Measurements from ENCODE around the gene ADD2.

ADD2 gene

GRCh38 chr2:70674636-70675430, 93.2 kb downstream of the ADD2 start:
- no peak overlapping the region for H3K27ac ChIP-seq
- no peak overlapping the region for H3K4me2 ChIP-seq
- H3K36me3 ChIP-seq: peaks cover 85 to 100% (median 96%) of the 10 kb centered on the region in 11 experiments
- no peaks in the 10 kb centered on the region; a peak in 1 of 22 replicates for H4K20me1 ChIP-seq
- no peak for TF ChIP-seq Cebpa-rat (IDR thresholded peaks at IDR 0.05)
- H3K4me3 ChIP-seq: no peak overlapping the region
- no peak overlapping the region for H3K9ac ChIP-seq
- H3K4me1 ChIP-seq: no peaks in the 10 kb centered on the region
- no peaks in the 10 kb centered on the region for H3K27me3 ChIP-seq
- no peaks in the 10 kb centered on the region for H3K9me3 ChIP-seq (replicated peaks in 1 of 11)

GRCh38 chr2:70673041-70673647, 94.9 kb downstream of the ADD2 start:
- TF ChIP-seq Cebpa-rat (IDR thresholded peaks at IDR 0.05): no peak
- Histone ChIP-seq H3K27me3 (no peaks in the 10 kb centered on the region), H4K20me1 (no peaks in the 10 kb centered on the region; a peak in 1 of 22 replicates), H3K4me2 (no peak overlapping the region), H3K36me3 (peaks cover 83 to 100% (median 99%) of the 10 kb centered on the region in 11 experiments), H3K27ac (no peak overlapping the region), H3K9ac (no peak overlapping the region), H3K4me3 (no peak overlapping the region), H3K4me1 (no peaks in the 10 kb centered on the region), H3K9me3 (replicated peaks in 1 of 11) (no peaks in the 10 kb centered on the region)

- no peak for TF ChIP-seq Cebpa-rat (IDR thresholded peaks at IDR 0.05)
Observed at GRCh38 chr2:70671092-70671675, 96.8 kb downstream of the ADD2 start.

GRCh38 chr2:70670626-70671025, 97.4 kb downstream of the ADD2 start:
- Histone ChIP-seq H3K4me3 (no peak overlapping the region), H3K4me2 (no peak overlapping the region), H3K27me3 (no peaks in the 10 kb centered on the region), H3K9me3 (replicated peaks in 1 of 11) (no peaks in the 10 kb centered on the region), H3K4me1 (no peaks in the 10 kb centered on the region), H3K9ac (no peak overlapping the region), H3K27ac (no peak overlapping the region), H4K20me1 (no peaks in the 10 kb centered on the region; a peak in 1 of 22 replicates), H3K36me3 (peaks cover 73 to 98% (median 96%) of the 10 kb centered on the region in 11 experiments)
- TF ChIP-seq Cebpa-rat (IDR thresholded peaks at IDR 0.05): no peak

More at GRCh38 chr2:70671092-70671675, 96.8 kb downstream of the ADD2 start:
- Histone ChIP-seq H3K4me1 (no peaks in the 10 kb centered on the region), H3K9me3 (replicated peaks in 1 of 11) (no peaks in the 10 kb centered on the region), H3K9ac (no peak overlapping the region), H3K36me3 (peaks cover 77 to 100% (median 98%) of the 10 kb centered on the region in 11 experiments), H3K4me2 (no peak overlapping the region), H3K27ac (no peak overlapping the region), H3K27me3 (no peaks in the 10 kb centered on the region), H3K4me3 (no peak overlapping the region), H4K20me1 (no peaks in the 10 kb centered on the region; a peak in 1 of 22 replicates)

GRCh38 chr2:70670202-70670601, 97.8 kb downstream of the ADD2 start:
- Histone ChIP-seq H3K36me3 (peaks cover 69 to 98% (median 96%) of the 10 kb centered on the region in 11 experiments), H3K9me3 (replicated peaks in 1 of 11) (no peaks in the 10 kb centered on the region), H3K9ac (no peak overlapping the region), H3K4me2 (no peak overlapping the region), H3K4me3 (no peak overlapping the region), H4K20me1 (no peaks in the 10 kb centered on the region; a peak in 1 of 22 replicates), H3K27me3 (no peaks in the 10 kb centered on the region), H3K27ac (no peak overlapping the region), H3K4me1 (no peaks in the 10 kb centered on the region)
- TF ChIP-seq Cebpa-rat (IDR thresholded peaks at IDR 0.05): no peak

GRCh38 chr2:70668911-70669310, 99.1 kb downstream of the ADD2 start:
- no peaks in the 10 kb centered on the region for H3K27me3 ChIP-seq
- no peak for TF ChIP-seq Cebpa-rat (IDR thresholded peaks at IDR 0.05)
- H3K4me1 ChIP-seq: no peaks in the 10 kb centered on the region
- no peaks in the 10 kb centered on the region; a peak in 1 of 22 replicates for H4K20me1 ChIP-seq
- no peaks in the 10 kb centered on the region for H3K9me3 ChIP-seq (replicated peaks in 1 of 11)
- H3K4me3 ChIP-seq: no peak overlapping the region
- H3K36me3 ChIP-seq: peaks cover 67 to 98% (median 95%) of the 10 kb centered on the region in 11 experiments
- no peak overlapping the region for H3K4me2 ChIP-seq
- no peak overlapping the region for H3K9ac ChIP-seq
- no peak overlapping the region for H3K27ac ChIP-seq

GRCh38 chr2:70668432-70668831, 99.6 kb downstream of the ADD2 start:
- peaks cover 68 to 98% (median 95%) of the 10 kb centered on the region in 11 experiments for H3K36me3 ChIP-seq
- TF ChIP-seq Cebpa-rat (IDR thresholded peaks at IDR 0.05): no peak
- no peaks in the 10 kb centered on the region; a peak in 1 of 22 replicates for H4K20me1 ChIP-seq
- no peak overlapping the region for H3K9ac ChIP-seq
- no peak overlapping the region for H3K4me2 ChIP-seq
- no peaks in the 10 kb centered on the region for H3K27me3 ChIP-seq
- no peaks in the 10 kb centered on the region for H3K4me1 ChIP-seq
- no peaks in the 10 kb centered on the region for H3K9me3 ChIP-seq (replicated peaks in 1 of 11)
- no peak overlapping the region for H3K27ac ChIP-seq
- no peak overlapping the region for H3K4me3 ChIP-seq

GRCh38 chr2:70664525-70664924, 103.5 kb downstream of the ADD2 start:
- Histone ChIP-seq H3K27ac (no peak overlapping the region), H3K4me2 (no peak overlapping the region), H4K20me1 (no peaks in the 10 kb centered on the region), H3K4me1 (no peaks in the 10 kb centered on the region), H3K9ac (no peak overlapping the region), H3K36me3 (peaks cover 56 to 90% (median 84%) of the 10 kb centered on the region in 11 experiments), H3K9me3 (replicated peaks in 1 of 11) (no peaks in the 10 kb centered on the region), H3K27me3 (no peaks in the 10 kb centered on the region), H3K4me3 (no peak overlapping the region)
- TF ChIP-seq Cebpa-rat (IDR thresholded peaks at IDR 0.05): no peak

- no peaks in the 10 kb centered on the region for H4K20me1 ChIP-seq
- H3K27me3 ChIP-seq: no peaks in the 10 kb centered on the region
- no peak overlapping the region for H3K9ac ChIP-seq
- H3K4me3 ChIP-seq: no peak overlapping the region
- peaks cover 45 to 79% (median 73%) of the 10 kb centered on the region in 11 experiments for H3K36me3 ChIP-seq
- no peak overlapping the region for H3K27ac ChIP-seq
- H3K4me1 ChIP-seq: peaks cover 0 to 9% (median 4%) of the 10 kb centered on the region in 10 experiments; a peak in 12 of 20 replicates
- H3K9me3 ChIP-seq (replicated peaks in 1 of 11): no peaks in the 10 kb centered on the region
- no peak overlapping the region for H3K4me2 ChIP-seq
- no peak for TF ChIP-seq Cebpa-rat (IDR thresholded peaks at IDR 0.05)
Observed at GRCh38 chr2:70663411-70663810, 104.6 kb downstream of the ADD2 start.
